ENCODE measurements around the gene GSTM3. TPM values are rescaled to one million over a fixed set of nuclear protein-coding genes. Genes with fewer than 3 reads are reported as not detected.
"Not testable (repeated sequence)": the region's sequence is repeated elsewhere in the genome, so short reads cannot be mapped to it uniquely, and the experiment has no call there.

The GSTM3 gene
- total RNA-seq, 1 donor from 2014 or later, result 18.5 TPM

DNA sequence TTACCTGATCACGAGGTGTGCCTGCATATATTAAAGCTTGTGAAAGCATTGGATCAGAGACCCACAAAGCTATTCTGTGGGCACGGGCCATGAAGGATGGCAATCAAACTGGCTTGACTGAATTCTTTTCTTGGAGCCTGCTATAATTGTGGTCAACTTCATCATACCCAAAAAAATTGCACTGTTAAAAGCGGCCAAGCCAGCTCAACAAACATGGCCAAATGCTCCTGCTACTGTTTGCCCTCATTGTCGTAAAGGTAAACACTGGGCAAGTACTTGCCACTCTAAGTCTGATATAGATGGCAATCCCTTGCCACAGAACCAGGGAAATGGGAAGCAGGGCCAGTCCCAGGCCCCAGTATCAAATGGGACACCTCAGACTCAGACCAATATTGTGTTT, 35.4 kb downstream of the GSTM3 start:
- no peak overlapping the region for H3K27ac ChIP-seq
- H3K4me1 ChIP-seq, result no peaks in the 10 kb centered on the region
- DNase-seq (no peak), ATAC-seq (no peak)
- peaks cover 9% of the 10 kb centered on the region for H3K9me3 ChIP-seq
- no peaks in the 10 kb centered on the region for H3K36me3 ChIP-seq
- TF ChIP-seq, protein P1, sequence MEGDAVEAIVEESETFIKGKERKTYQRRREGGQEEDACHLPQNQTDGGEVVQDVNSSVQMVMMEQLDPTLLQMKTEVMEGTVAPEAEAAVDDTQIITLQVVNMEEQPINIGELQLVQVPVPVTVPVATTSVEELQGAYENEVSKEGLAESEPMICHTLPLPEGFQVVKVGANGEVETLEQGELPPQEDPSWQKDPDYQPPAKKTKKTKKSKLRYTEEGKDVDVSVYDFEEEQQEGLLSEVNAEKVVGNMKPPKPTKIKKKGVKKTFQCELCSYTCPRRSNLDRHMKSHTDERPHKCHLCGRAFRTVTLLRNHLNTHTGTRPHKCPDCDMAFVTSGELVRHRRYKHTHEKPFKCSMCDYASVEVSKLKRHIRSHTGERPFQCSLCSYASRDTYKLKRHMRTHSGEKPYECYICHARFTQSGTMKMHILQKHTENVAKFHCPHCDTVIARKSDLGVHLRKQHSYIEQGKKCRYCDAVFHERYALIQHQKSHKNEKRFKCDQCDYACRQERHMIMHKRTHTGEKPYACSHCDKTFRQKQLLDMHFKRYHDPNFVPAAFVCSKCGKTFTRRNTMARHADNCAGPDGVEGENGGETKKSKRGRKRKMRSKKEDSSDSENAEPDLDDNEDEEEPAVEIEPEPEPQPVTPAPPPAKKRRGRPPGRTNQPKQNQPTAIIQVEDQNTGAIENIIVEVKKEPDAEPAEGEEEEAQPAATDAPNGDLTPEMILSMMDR (IDR thresholded peaks at IDR 0.05), result no peak
- no peaks in the 10 kb centered on the region for H3K27me3 ChIP-seq (ENCODE audit: low read depth)
- no peak overlapping the region for H3K4me3 ChIP-seq
- intact Hi-C loops (cut with DNase I), result no loop called here

DNA sequence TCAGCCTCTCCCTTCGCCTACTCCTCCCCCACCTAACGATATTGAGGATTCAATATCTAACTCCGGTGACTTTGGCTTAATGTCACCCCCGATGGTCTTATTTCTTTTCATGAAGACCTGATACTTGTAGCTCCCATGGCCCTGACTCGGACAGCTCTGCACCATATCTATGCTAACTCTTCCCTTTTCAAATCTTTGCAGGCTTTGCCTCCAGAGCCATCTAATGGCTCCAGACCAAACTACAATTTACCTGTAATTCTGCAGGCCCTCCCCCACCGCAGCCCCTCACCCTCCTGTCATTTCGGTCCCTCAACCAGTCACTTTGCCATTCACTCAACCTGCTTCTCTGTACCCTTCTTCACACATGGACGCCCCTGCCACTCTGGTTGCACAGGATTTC, 36.7 kb downstream of the GSTM3 start:
- Histone ChIP-seq H3K27ac (no peak overlapping the region), H3K4me3 (no peak overlapping the region), H3K4me1 (no peaks in the 10 kb centered on the region), H3K9me3 (peaks cover 5% of the 10 kb centered on the region), H3K27me3 (ENCODE audit: low read depth) (no peaks in the 10 kb centered on the region), H3K36me3 (no peaks in the 10 kb centered on the region)
- no peak for ATAC-seq
- intact Hi-C loops (cut with DNase I), result no loop called here
- DNase-seq, result no peak
- TF ChIP-seq, protein P1 (IDR thresholded peaks at IDR 0.05), result no peak

DNA sequence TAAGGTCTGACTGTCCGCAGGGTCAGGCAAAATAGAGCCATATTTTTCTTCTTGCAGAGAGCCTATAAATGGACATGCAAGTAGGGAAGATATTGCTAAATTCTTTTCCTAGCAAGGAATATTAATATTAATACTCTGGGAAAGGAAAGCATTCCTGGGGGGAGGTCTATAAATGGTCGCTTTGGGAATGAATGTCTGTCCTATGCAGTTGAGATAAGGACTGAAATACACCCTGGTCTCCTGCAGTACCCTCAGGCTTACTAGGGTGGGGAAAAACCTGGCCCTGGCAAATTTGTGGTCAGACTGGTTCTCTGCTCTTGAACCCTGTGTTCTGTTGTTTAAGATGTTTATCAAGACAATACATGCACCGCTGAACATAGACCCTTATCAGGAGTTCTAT, 37.9 kb downstream of the GSTM3 start:
- H3K9me3 ChIP-seq; H3K27ac ChIP-seq; ATAC-seq; intact Hi-C loops (cut with DNase I); H3K27me3 ChIP-seq (ENCODE audit: low read depth); H3K4me1 ChIP-seq; H3K4me3 ChIP-seq; H3K36me3 ChIP-seq; DNase-seq: not testable (repeated sequence)

DNA sequence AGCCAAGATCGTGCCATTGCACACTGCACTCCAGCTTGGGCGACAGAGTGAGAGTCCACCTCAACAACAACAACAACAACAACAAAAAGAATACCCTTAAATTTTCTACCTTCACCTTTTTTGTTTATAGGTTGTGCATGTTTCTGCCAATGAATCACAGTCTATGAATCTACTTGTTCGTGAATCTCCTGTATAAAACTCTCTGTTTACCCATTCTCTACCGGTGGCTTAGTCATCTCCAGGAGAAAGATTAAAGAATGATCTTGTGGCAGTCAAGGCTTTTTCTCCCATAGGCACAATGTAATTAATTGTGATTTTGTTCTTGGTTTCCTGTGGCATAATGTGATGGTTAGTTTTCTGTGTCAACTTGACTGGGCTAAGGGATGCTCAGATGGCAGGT, 43.0 kb downstream of the GSTM3 start:
- H3K27ac ChIP-seq; ATAC-seq; H3K27me3 ChIP-seq (ENCODE audit: low read depth); H3K36me3 ChIP-seq; H3K4me3 ChIP-seq; intact Hi-C loops (cut with DNase I); H3K9me3 ChIP-seq; DNase-seq; H3K4me1 ChIP-seq: not testable (repeated sequence)

DNA sequence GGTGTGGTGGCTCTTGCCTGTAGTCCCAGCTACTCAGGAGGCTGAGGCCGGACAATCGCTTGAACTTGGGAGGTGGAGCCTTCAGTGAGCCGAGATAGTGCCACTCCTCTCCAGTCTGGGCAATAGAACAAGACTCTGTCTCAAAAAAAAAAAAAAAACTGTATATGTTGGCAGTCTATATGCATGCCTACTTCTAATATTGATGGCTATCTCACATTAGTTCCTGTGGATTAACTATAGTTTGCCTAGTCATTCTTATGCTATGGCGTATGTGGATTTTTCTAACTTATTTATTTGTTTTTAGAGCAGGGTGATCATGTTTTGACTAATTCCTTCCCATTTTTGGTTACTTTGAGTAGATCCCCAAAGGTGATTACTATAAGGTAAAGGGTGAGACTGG, 43.8 kb downstream of the GSTM3 start:
- no peaks in the 10 kb centered on the region for H3K36me3 ChIP-seq
- no peak overlapping the region for H3K4me3 ChIP-seq
- TF ChIP-seq, protein P1 (IDR thresholded peaks at IDR 0.05), result no peak
- no peaks in the 10 kb centered on the region for H3K27me3 ChIP-seq (ENCODE audit: low read depth)
- no peak overlapping the region for H3K27ac ChIP-seq
- DNase-seq (no peak), ATAC-seq (no peak)
- intact Hi-C loops (cut with DNase I), result no loop called here
- no peaks in the 10 kb centered on the region for H3K4me1 ChIP-seq
- no peaks in the 10 kb centered on the region for H3K9me3 ChIP-seq

DNA sequence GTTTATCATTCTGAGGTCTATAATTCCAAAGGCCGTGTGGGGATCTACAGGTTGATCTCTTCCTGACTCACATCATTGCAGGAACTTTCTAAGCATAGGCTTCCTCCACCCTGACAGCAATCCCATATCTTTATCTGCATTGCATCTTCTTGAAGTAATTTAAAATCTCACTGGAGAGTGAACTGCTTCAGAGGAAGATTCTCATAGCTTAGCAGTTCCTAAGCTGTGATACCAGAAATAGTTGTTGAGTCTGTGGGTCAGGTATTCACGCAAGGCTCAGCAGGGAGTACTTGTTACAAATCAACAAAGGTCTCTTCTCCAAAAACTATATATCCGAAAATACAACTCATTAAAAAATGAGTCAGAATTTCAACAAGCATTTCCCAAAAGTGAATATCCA, 45.7 kb downstream of the GSTM3 start:
- H3K27me3 ChIP-seq (ENCODE audit: low read depth); H3K36me3 ChIP-seq; intact Hi-C loops (cut with DNase I); H3K27ac ChIP-seq; DNase-seq; ATAC-seq; H3K4me1 ChIP-seq; H3K4me3 ChIP-seq; H3K9me3 ChIP-seq: not testable (repeated sequence)

DNA sequence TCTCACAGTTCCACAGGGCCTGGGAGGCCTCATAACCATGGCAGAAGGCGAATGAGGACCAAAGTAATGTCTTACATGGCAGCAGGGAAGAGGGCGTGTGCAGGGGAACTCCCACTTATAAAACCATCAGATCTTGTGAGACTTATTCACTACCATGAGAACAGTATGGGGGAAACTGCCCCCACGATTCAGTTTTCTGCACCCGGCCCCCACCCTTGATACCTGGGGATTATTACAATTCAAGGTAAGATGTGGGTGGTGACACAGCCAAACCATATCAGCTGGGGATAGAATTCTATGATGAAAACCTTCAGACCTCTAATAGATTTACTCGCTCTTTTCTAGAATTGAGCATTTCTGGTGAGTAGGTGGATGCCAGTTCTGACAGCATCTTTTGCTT, 46.4 kb downstream of the GSTM3 start:
- ATAC-seq; H3K36me3 ChIP-seq; DNase-seq; H3K27ac ChIP-seq; H3K27me3 ChIP-seq (ENCODE audit: low read depth); H3K4me3 ChIP-seq; H3K4me1 ChIP-seq; intact Hi-C loops (cut with DNase I); H3K9me3 ChIP-seq: not testable (repeated sequence)

DNA sequence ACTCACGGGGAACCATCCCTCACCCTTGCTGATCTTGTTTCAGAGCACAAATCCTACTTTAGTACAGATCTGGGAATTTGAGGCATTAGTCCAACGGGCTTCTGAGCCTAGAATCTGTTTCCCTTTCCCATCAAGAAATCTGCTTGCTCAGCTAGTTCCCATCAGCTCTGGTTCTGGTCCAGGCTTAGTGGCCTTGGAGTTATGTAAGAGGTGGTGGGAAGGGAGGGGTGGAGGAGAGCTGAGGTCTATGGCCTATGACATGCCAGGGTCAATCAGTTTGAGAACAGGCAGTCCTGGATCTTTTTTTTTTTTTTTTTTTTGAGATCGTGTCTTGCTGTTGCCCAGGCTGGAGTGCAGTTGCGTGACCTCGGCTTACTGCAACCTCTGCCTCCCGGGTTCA, 49.1 kb downstream of the GSTM3 start:
- no peak overlapping the region for H3K4me3 ChIP-seq
- ATAC-seq (no peak), DNase-seq (no peak)
- no peaks in the 10 kb centered on the region for H3K9me3 ChIP-seq
- TF ChIP-seq, protein P1 (IDR thresholded peaks at IDR 0.05), result no peak
- intact Hi-C loops (cut with DNase I), result no loop called here
- no peaks in the 10 kb centered on the region for H3K27me3 ChIP-seq (ENCODE audit: low read depth)
- no peaks in the 10 kb centered on the region for H3K36me3 ChIP-seq
- no peaks in the 10 kb centered on the region for H3K4me1 ChIP-seq
- no peak overlapping the region for H3K27ac ChIP-seq
